ENCODE measurements around the gene PI16. TPM values are rescaled to one million over a fixed set of nuclear protein-coding genes. Genes with fewer than 3 reads are reported as not detected.

Gene PI16
- total RNA-seq, 1 donor from 2014 or later, result 25.9 TPM

DNA sequence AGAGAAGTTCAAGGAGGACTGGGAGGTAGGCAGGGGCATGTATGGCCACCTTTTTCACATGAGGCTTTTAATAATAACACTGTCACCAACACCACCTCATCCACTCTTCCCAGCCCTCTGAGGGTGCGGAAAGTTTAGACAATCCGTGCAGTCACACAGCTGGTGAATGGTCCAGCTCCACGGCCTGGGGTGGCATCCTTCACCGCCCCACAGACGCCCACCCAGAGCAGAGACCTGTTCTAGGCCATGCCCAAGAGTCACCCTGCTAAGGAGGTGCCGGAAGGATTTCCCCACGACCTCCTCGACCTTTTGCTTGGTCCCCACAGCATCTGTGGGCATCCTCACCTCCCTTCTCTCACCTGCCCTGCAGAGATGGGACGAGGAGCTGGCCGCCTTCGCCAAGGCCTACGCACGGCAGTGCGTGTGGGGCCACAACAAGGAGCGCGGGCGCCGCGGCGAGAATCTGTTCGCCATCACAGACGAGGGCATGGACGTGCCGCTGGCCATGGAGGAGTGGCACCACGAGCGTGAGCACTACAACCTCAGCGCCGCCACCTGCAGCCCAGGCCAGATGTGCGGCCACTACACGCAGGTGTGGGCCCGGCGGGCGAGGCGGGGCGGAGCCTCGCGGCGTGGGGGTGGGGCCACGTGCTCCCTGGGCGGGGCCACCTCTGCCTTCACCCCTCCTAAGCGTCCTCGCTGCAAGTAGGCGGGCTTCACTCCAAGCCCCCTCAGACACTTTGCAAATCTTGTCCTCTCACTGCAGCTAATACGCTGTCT is 4.4 kb downstream of the PI16 start:
- no peak overlapping the region for H3K27ac ChIP-seq (replicated peaks)
- no peaks in the 10 kb centered on the region for H3K9me3 ChIP-seq (replicated peaks)
- TF ChIP-seq, protein P1, sequence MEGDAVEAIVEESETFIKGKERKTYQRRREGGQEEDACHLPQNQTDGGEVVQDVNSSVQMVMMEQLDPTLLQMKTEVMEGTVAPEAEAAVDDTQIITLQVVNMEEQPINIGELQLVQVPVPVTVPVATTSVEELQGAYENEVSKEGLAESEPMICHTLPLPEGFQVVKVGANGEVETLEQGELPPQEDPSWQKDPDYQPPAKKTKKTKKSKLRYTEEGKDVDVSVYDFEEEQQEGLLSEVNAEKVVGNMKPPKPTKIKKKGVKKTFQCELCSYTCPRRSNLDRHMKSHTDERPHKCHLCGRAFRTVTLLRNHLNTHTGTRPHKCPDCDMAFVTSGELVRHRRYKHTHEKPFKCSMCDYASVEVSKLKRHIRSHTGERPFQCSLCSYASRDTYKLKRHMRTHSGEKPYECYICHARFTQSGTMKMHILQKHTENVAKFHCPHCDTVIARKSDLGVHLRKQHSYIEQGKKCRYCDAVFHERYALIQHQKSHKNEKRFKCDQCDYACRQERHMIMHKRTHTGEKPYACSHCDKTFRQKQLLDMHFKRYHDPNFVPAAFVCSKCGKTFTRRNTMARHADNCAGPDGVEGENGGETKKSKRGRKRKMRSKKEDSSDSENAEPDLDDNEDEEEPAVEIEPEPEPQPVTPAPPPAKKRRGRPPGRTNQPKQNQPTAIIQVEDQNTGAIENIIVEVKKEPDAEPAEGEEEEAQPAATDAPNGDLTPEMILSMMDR (IDR thresholded peaks at IDR 0.05; ENCODE audit: borderline replicate concordance), result no peak
- no peaks in the 10 kb centered on the region for H3K36me3 ChIP-seq
- no peak overlapping the region for H3K4me3 ChIP-seq
- peaks cover 53% of the 10 kb centered on the region for H3K4me1 ChIP-seq
- no peak for DNase-seq
- intact Hi-C loops (cut with micrococcal nuclease), result no loop called here
- H3K27me3 ChIP-seq (ENCODE audit: low read depth), result no peaks in the 10 kb centered on the region

DNA sequence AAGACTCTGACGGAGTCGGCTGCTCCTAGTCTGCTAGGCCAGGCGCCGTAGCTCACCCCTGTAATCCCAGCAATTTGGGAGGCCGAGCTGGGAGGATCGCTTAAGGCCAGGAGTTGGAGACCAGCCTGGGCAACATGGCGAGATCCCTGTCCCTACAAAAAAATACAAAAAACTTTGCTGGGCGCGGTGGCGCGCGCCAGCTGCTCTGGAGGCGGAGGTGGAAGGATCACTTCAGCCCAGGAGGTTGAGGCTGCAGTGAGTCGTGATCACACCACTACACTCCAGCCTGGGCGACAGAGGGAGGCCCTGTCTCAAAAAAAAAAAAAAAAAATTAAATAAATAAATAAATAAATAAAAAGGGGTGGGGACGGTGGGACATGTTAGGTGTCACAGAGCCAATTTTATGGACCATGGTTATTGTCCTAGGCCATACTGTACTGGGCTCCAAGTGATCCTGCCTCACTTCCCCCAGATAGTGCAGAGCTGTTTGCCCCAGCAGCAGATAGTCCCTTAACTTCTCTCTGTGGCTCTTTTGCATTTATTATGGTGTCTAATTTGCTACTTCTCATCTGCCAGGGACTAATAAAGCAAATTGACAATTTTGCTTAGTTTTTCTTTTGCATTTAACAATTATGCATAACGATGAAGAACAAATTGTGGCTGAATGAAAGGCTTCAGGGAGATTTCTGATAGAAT is 5.2 kb downstream of the PI16 start:
- H3K27ac ChIP-seq (replicated peaks), result peak overlapping the region; percentile 76
- no peaks in the 10 kb centered on the region for H3K9me3 ChIP-seq (replicated peaks)
- no peak for DNase-seq
- TF ChIP-seq, protein P1 (IDR thresholded peaks at IDR 0.05; ENCODE audit: borderline replicate concordance), result no peak
- intact Hi-C loops (cut with micrococcal nuclease), result no loop called here
- H3K27me3 ChIP-seq (ENCODE audit: low read depth), result no peaks in the 10 kb centered on the region
- H3K36me3 ChIP-seq, result no peaks in the 10 kb centered on the region
- H3K4me1 ChIP-seq, result peaks cover 55% of the 10 kb centered on the region
- no peak overlapping the region for H3K4me3 ChIP-seq

DNA sequence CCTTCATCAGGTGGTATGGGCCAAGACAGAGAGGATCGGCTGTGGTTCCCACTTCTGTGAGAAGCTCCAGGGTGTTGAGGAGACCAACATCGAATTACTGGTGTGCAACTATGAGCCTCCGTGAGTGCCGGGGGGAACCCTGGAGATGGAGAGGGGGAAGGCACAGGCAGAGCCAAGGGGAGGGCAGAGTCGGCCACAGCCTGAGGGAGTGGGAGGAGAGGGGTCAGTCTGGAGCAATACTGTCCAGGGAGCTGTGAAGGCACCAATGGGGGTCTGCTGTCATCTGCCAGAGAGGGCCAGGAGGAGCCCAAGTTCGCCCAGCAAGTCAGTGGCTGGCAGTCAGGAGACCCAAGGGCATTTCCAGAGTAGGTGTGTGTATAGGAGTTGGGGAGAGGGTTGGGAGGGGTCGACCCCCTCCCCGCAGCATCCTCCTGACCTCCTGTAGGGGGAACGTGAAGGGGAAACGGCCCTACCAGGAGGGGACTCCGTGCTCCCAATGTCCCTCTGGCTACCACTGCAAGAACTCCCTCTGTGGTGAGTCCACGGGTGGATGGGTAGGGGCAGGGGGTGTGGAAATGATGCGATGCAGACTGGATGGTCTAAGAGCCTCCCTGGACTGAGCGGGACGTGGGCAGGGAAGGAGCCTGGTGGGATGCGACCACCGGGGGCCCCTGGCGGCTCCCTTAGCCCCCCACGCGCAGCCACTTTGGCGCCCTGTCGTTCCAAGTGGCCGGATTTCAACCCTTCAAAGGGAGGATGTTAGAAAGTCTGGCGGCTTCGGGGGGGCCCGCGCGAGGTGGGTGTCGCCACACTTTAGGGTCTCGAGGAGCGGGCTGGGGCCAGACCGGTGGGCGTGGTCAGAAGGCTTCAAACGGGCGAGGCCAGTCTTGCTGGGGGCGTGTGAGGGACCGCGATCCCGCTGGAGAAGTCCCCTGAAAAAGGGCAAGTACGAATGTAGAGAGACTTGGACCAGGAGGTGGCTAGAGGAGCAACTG is 7.2 kb downstream of the PI16 start:
- Histone ChIP-seq H3K36me3 (peaks cover 2% of the 10 kb centered on the region), H3K4me1 (peaks cover 48% of the 10 kb centered on the region), H3K9me3 (replicated peaks) (no peaks in the 10 kb centered on the region), H3K4me3 (no peak overlapping the region), H3K27ac (replicated peaks) (peak overlapping the region; percentile 76), H3K27me3 (ENCODE audit: low read depth) (no peaks in the 10 kb centered on the region)
- intact Hi-C loops (cut with micrococcal nuclease), result no loop called here
- DNase-seq, result no peak
- TF ChIP-seq, protein P1 (IDR thresholded peaks at IDR 0.05; ENCODE audit: borderline replicate concordance), result no peak

DNA sequence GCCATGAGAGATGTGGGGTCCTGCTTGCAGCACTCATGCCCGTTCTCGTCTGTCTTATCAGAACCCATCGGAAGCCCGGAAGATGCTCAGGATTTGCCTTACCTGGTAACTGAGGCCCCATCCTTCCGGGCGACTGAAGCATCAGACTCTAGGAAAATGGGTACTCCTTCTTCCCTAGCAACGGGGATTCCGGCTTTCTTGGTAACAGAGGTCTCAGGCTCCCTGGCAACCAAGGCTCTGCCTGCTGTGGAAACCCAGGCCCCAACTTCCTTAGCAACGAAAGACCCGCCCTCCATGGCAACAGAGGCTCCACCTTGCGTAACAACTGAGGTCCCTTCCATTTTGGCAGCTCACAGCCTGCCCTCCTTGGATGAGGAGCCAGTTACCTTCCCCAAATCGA is 8.3 kb downstream of the PI16 start:
- intact Hi-C loops (cut with micrococcal nuclease), result no loop called here
- Histone ChIP-seq H3K4me3 (no peak overlapping the region), H3K27me3 (ENCODE audit: low read depth) (no peaks in the 10 kb centered on the region), H3K36me3 (peaks cover 12% of the 10 kb centered on the region), H3K9me3 (replicated peaks) (no peaks in the 10 kb centered on the region), H3K27ac (replicated peaks) (no peak overlapping the region), H3K4me1 (peaks cover 60% of the 10 kb centered on the region)
- TF ChIP-seq, protein P1 (IDR thresholded peaks at IDR 0.05; ENCODE audit: borderline replicate concordance), result no peak
- peak; percentile 73 for DNase-seq
